HCT116 (cell line): ENCODE results near the gene KIF13A. TPM values are rescaled to one million over a fixed set of nuclear protein-coding genes. Genes with fewer than 3 reads are reported as not detected.

Experiments
- ATAC-seq: fragments of 200-7000 bp; cut with Tn5 transposase; 2 replicates; pipeline ENCODE4 v1.9.1; 2020; ENCODE audit warnings: mild to moderate bottlenecking, moderate library complexity
- BruUV-seq: library from RNA; stranded (reverse); fragments of 400-500 nt; replicated peaks from 2 replicates; lab custom pipeline; 2021; lab: Mats Ljungman, UMichigan
- CTCF ChIA-PET: fragments of 300-600 bp; sonication (Branson Sonifier 250); formaldehyde crosslinking; loops from one replicate; lab custom pipeline; 2021; ENCODE audit warnings: antibody characterized with exemption; lab: Charles Lee
- POLR2A ChIA-PET: fragments of 300-600, 350-600 bp; sonication (Branson Sonifier 250); formaldehyde crosslinking; loops from one replicate; lab custom pipeline; 2021; ENCODE audit warnings: antibody characterized with exemption; lab: Charles Lee
- RAD21 ChIA-PET, 2 experiments: fragments of 300-600 bp; sonication (Branson Sonifier 250); formaldehyde crosslinking; loops; one replicate each; lab custom pipeline; 2023; ENCODE audit warnings: low total read pairs in 2 of 2; ENCODE audit not compliant: uncharacterized antibody in 2 of 2, unreplicated experiment in 2 of 2, low non-redundant PET in 1 of 2; lab: Charles Lee
- DNase-seq: peaks from one replicate; pipeline ENCODE4 v3.0.0-alpha.2; 2010; ENCODE audit warnings: low read depth, low spot score
- H2AFZ ChIP-seq: fragments of 200-600 bp; shearing (Covaris generic), sonication (generic); 2 replicates; pipeline ENCODE4 v1.6.1; 2017; ENCODE audit warnings: low read depth, mixed run types, mixed read lengths, antibody characterized with exemption, low read length; ENCODE audit not compliant: poor library complexity, severe bottlenecking
- H3K27ac ChIP-seq: 2 replicates; pipeline ENCODE4 v1.5.1; 2012; ENCODE audit warnings: low read depth, low read length
- H3K27me3 ChIP-seq: fragments of 200-600 bp; sonication (generic); 2 replicates; pipeline ENCODE4 v1.6.1; 2016; ENCODE audit warnings: mixed run types, low read length, mixed read lengths; ENCODE audit not compliant: insufficient read depth
- H3K36me3 ChIP-seq, 2 experiments: fragments of 200-500 bp in 1 of 2; fragments of 200-600 bp in 1 of 2; sonication (Bioruptor generic) in 1 of 2; sonication (generic) in 1 of 2; 2 replicates each; pipeline versions ENCODE4 v1.5.1 to v1.6.1; 2014 to 2016; ENCODE audit warnings: low read length in 2 of 2, inconsistent platforms in 1 of 2, mixed read lengths in 1 of 2, mixed run types in 1 of 2; ENCODE audit not compliant: insufficient read depth in 2 of 2, control insufficient read depth in 1 of 2
- H3K4me1 ChIP-seq, 2 experiments: fragments of 200-600 bp in 1 of 2; sonication (generic) in 1 of 2; 2 replicates each; pipeline versions ENCODE4 v1.5.1 to v1.6.1; 2012 to 2017; ENCODE audit warnings: low read length in 2 of 2, inconsistent platforms in 1 of 2, mild to moderate bottlenecking in 1 of 2, mixed read lengths in 1 of 2, mixed run types in 1 of 2, moderate library complexity in 1 of 2; ENCODE audit not compliant: insufficient read depth in 2 of 2, control insufficient read depth in 1 of 2
- H3K4me2 ChIP-seq: fragments of 200-600 bp; sonication (generic); 2 replicates; pipeline ENCODE4 v1.6.1; 2017; ENCODE audit warnings: mixed run types, low read length, mixed read lengths
- H3K4me3 ChIP-seq, 2 experiments: fragments of 200-600 bp in 1 of 2; sonication (generic) in 1 of 2; replicated peaks in 1 of 2; 2 replicates each; pipeline ENCODE4 v1.5.1; 2011 to 2016; ENCODE audit warnings: low read length in 2 of 2, control low read depth in 1 of 2, low read depth in 1 of 2, mild to moderate bottlenecking in 1 of 2, mixed read lengths in 1 of 2, mixed run types in 1 of 2
- H3K79me2 ChIP-seq: fragments of 200-600 bp; sonication (generic); 2 replicates; pipeline ENCODE4 v1.6.1; 2017; ENCODE audit warnings: mild to moderate bottlenecking, mixed run types, low read length, moderate library complexity, mixed read lengths; ENCODE audit not compliant: insufficient read depth
- H3K9ac ChIP-seq: fragments of 200-600 bp; sonication (generic); 2 replicates; pipeline ENCODE4 v1.6.1; 2016; ENCODE audit warnings: low read length, mixed read lengths
- H3K9me2 ChIP-seq: fragments of 200-600 bp; sonication (generic), shearing (Covaris generic); 2 replicates; pipeline ENCODE4 v1.6.1; 2017; ENCODE audit warnings: mixed run types, mild to moderate bottlenecking, moderate library complexity; ENCODE audit not compliant: insufficient read depth
- H3K9me3 ChIP-seq, 2 experiments: fragments of 200-500 bp in 1 of 2; fragments of 200-600 bp in 1 of 2; sonication (Bioruptor generic) in 1 of 2; sonication (generic) in 1 of 2; 2 replicates each; pipeline ENCODE4 v1.6.1; 2014 to 2017; ENCODE audit warnings: low read length in 2 of 2, mixed read lengths in 2 of 2, inconsistent platforms in 1 of 2, low read depth in 1 of 2, mild to moderate bottlenecking in 1 of 2, mixed run types in 1 of 2, moderate library complexity in 1 of 2; ENCODE audit not compliant: control insufficient read depth in 1 of 2, insufficient read depth in 1 of 2
- H4K20me1 ChIP-seq: fragments of 200-600 bp; sonication (generic), shearing (Covaris generic); 2 replicates; pipeline ENCODE4 v1.6.1; 2017; ENCODE audit warnings: mixed run types, mild to moderate bottlenecking, moderate library complexity; ENCODE audit not compliant: insufficient read depth
- CEBPB ChIP-seq: IDR thresholded peaks from 2 replicates; pipeline ENCODE4 v1.6.1; 2012; ENCODE audit warnings: low read depth
- CTCF ChIP-seq, 3 experiments: fragments of 200-600 bp in 1 of 3; sonication (generic) in 1 of 3; IDR thresholded peaks in 2 of 3; conservative IDR thresholded peaks in 1 of 3; 2 replicates each; pipeline ENCODE4 v1.5.1; 2012 to 2017; ENCODE audit warnings: low read depth in 2 of 3, low read length in 2 of 3, antibody characterized with exemption in 1 of 3, borderline replicate concordance in 1 of 3, control low read depth in 1 of 3, mild to moderate bottlenecking in 1 of 3, mixed read lengths in 1 of 3, mixed run types in 1 of 3, moderate library complexity in 1 of 3; ENCODE audit not compliant: insufficient read depth in 1 of 3
- EGR1 ChIP-seq: IDR thresholded peaks from 2 replicates; pipeline ENCODE4 v1.6.1; 2012; ENCODE audit warnings: low read depth
- ELF1 ChIP-seq: IDR thresholded peaks from 2 replicates; pipeline ENCODE4 v1.6.1; 2012; ENCODE audit warnings: low read depth, borderline replicate concordance
- MAX ChIP-seq: IDR thresholded peaks from 2 replicates; pipeline ENCODE4 v1.6.1; 2012
- POLR2AphosphoS5 ChIP-seq: IDR thresholded peaks from 2 replicates; pipeline ENCODE4 v1.6.1; 2011; ENCODE audit warnings: mild to moderate bottlenecking, low read depth, low read length, moderate library complexity
- SIN3A ChIP-seq: IDR thresholded peaks from 2 replicates; pipeline ENCODE4 v1.6.1; 2012; ENCODE audit warnings: low read depth
- SP1 ChIP-seq: IDR thresholded peaks from 2 replicates; pipeline ENCODE4 v1.6.1; 2012; ENCODE audit warnings: low read depth
- SRF ChIP-seq: IDR thresholded peaks from 2 replicates; pipeline ENCODE4 v1.6.1; 2012; ENCODE audit warnings: low read depth
- ZFX ChIP-seq: fragments of 450-650 bp; IDR thresholded peaks from 2 replicates; pipeline ENCODE4 v1.6.1; 2017
- ZNF274 ChIP-seq: fragments of 200-500 bp; sonication (Bioruptor generic); IDR thresholded peaks from 2 replicates; pipeline ENCODE4 v1.6.1; 2014; ENCODE audit warnings: mild to moderate bottlenecking, low read depth, low read length, inconsistent platforms
- intact Hi-C: fragments of 100-400 bp; cut with micrococcal nuclease; formaldehyde crosslinking; loops from 2 replicates; pipeline ENCODE4 v1.10.0; 2022
- total RNA-seq: library from RNA; stranded (reverse); gene quantifications from one replicate; pipeline ENCODE4 v1.2.1, GENCODE V29; 2021; ENCODE audit not compliant: unreplicated experiment
- TF ChIP-seq, protein P1 (sequence below): IDR thresholded peaks from 2 replicates; pipeline ENCODE4 v1.6.1; 2011; ENCODE audit warnings: mild to moderate bottlenecking, low read length, moderate library complexity; ENCODE audit not compliant: insufficient replicate concordance; ENCODE audit errors: extremely low read depth
- TF ChIP-seq, protein P2 (sequence below): IDR thresholded peaks from 2 replicates; pipeline ENCODE4 v1.6.1; 2012

KIF13A gene
- total RNA-seq, 1 experiment from 2014 or later: 23.1 TPM

GRCh38 chr6:17980329-17980728, 7.1 kb downstream of the KIF13A start:
- no TSS peak for BruUV-seq
- no peaks in the 10 kb centered on the region for H3K36me3 ChIP-seq
- CTCF ChIA-PET: no interaction called here
- no peak overlapping the region for H2AFZ ChIP-seq
- TF ChIP-seq ZFX (no peak), POLR2AphosphoS5 (no peak), SRF (no peak)
- TF ChIP-seq, protein P1, sequence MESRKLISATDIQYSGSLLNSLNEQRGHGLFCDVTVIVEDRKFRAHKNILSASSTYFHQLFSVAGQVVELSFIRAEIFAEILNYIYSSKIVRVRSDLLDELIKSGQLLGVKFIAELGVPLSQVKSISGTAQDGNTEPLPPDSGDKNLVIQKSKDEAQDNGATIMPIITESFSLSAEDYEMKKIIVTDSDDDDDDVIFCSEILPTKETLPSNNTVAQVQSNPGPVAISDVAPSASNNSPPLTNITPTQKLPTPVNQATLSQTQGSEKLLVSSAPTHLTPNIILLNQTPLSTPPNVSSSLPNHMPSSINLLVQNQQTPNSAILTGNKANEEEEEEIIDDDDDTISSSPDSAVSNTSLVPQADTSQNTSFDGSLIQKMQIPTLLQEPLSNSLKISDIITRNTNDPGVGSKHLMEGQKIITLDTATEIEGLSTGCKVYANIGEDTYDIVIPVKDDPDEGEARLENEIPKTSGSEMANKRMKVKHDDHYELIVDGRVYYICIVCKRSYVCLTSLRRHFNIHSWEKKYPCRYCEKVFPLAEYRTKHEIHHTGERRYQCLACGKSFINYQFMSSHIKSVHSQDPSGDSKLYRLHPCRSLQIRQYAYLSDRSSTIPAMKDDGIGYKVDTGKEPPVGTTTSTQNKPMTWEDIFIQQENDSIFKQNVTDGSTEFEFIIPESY: no peak
- no peak overlapping the region for H3K27ac ChIP-seq
- POLR2A ChIA-PET: no interaction called here
- DNase-seq (no peak), ATAC-seq (no peak)
- H3K27me3 ChIP-seq: no peaks in the 10 kb centered on the region
- H3K4me3 ChIP-seq: no peak overlapping the region
- H3K4me2 ChIP-seq: no peak overlapping the region
- intact Hi-C loops: no loop called here
- H4K20me1 ChIP-seq: no peaks in the 10 kb centered on the region
- H3K9me3 ChIP-seq: no peaks in the 10 kb centered on the region
- H3K9ac ChIP-seq: no peak overlapping the region
- no peaks in the 10 kb centered on the region for H3K9me2 ChIP-seq
- RAD21 ChIA-PET: no interaction called here
- peaks cover 2% of the 10 kb centered on the region; the same call in 1 of the 2 replicates for H3K79me2 ChIP-seq
- H3K4me1 ChIP-seq: peaks cover 3 to 9% of the 10 kb centered on the region in 2 experiments; a peak in 2 of 4 replicates

- Histone ChIP-seq H3K79me2 (0 out of 2 replicates have a peak, but pooled peaks cover 4% of the 10 kb centered on the region), H3K4me3 (no peak overlapping the region), H3K4me2 (no peak overlapping the region), H3K9ac (no peak overlapping the region), H3K9me3 (no peaks in the 10 kb centered on the region), H3K36me3 (no peaks in the 10 kb centered on the region), H3K4me1 (peaks cover 0 to 3% of the 10 kb centered on the region in 2 experiments; a peak in 2 of 4 replicates), H3K27ac (no peak overlapping the region), H3K9me2 (no peaks in the 10 kb centered on the region), H2AFZ (no peak overlapping the region), H3K27me3 (no peaks in the 10 kb centered on the region), H4K20me1 (no peaks in the 10 kb centered on the region)
- no peak for DNase-seq
- ChIA-PET POLR2A (no interaction called here), RAD21 (no interaction called here), CTCF (no interaction called here)
- intact Hi-C loops: no loop called here
- no TSS peak for BruUV-seq
- ATAC-seq: no peak
- TF ChIP-seq CEBPB (no peak), SP1 (no peak), MAX (no peak), ZNF274 (no peak), EGR1 (no peak), CTCF (IDR thresholded peaks at IDR 0.05 in 2 of 3, conservative IDR thresholded peaks at IDR 0.05 in 1 of 3; ENCODE audit: borderline replicate concordance in 1 of 3, insufficient read depth in 1 of 3, low read depth in 2 of 3, low read length in 2 of 3) (no peak), ELF1 (no peak), SIN3A (no peak)
- TF ChIP-seq, protein P2, sequence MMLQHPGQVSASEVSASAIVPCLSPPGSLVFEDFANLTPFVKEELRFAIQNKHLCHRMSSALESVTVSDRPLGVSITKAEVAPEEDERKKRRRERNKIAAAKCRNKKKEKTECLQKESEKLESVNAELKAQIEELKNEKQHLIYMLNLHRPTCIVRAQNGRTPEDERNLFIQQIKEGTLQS: no peak
Observed at GRCh38 chr6:17979479-17979878, 8.0 kb downstream of the KIF13A start.
